ENCODE measurements around the gene SPATA6. TPM values are rescaled to one million over a fixed set of nuclear protein-coding genes. Genes with fewer than 3 reads are reported as not detected.
A peak's percentile ranks its signal among the peaks of the same experiment; 100 is the strongest.
"Not testable (repeated sequence)": the region's sequence is repeated elsewhere in the genome, so short reads cannot be mapped to it uniquely, and the experiment has no call there.

SPATA6 gene
- total RNA-seq, 4 donors from 2014 or later, result 8.1 to 13.1 (median 11.5) TPM

- 92 to 96% methylated on average over 2 of the region's 2 CpGs for WGBS, 2 donors
- intact Hi-C loops (cut with DNase I; ENCODE audit: low total_unique reads), result no loop called here
- TF ChIP-seq POLR2A (IDR thresholded peaks at IDR 0.05) (no peak), CTCF (IDR thresholded peaks at IDR 0.05) (no peak)
- DNase-seq (ENCODE audit: low spot score in 2 of 2), result no peak
- H3K4me3 ChIP-seq (ENCODE audit: low read depth, poor library complexity, severe bottlenecking), result no peak overlapping the region
These were observed 139.9 kb downstream of the SPATA6 start for GRCh38 chr1:48332115-48332514.

GRCh38 chr1:48329905-48330304 is 142.1 kb downstream of the SPATA6 start:
- WGBS, 2 donors, result 100% methylated on average over 2 of the region's 2 CpGs
- H3K4me3 ChIP-seq (ENCODE audit: low read depth, poor library complexity, severe bottlenecking), result no peak overlapping the region
- intact Hi-C loops (cut with DNase I; ENCODE audit: low total_unique reads), result no loop called here
- TF ChIP-seq POLR2A (IDR thresholded peaks at IDR 0.05) (no peak), CTCF (IDR thresholded peaks at IDR 0.05) (no peak)
- peak in 1 of 2 donors; percentile 67 for DNase-seq (ENCODE audit: low spot score in 2 of 2)

- TF ChIP-seq POLR2A (IDR thresholded peaks at IDR 0.05) (no peak), CTCF (IDR thresholded peaks at IDR 0.05) (no peak)
- no peak overlapping the region for H3K4me3 ChIP-seq (ENCODE audit: low read depth, poor library complexity, severe bottlenecking)
- no peak for DNase-seq (ENCODE audit: low spot score in 2 of 2)
- 82 to 85% methylated on average over 7 of the region's 7 CpGs for WGBS, 2 donors
- intact Hi-C loops (cut with DNase I; ENCODE audit: low total_unique reads), result no loop called here
These were observed 142.5 kb downstream of the SPATA6 start for GRCh38 chr1:48329486-48329885.

GRCh38 chr1:48311829-48312228 is 160.2 kb downstream of the SPATA6 start:
- DNase-seq (ENCODE audit: low spot score in 2 of 2); H3K4me3 ChIP-seq (ENCODE audit: low read depth, poor library complexity, severe bottlenecking); intact Hi-C loops (cut with DNase I; ENCODE audit: low total_unique reads): not testable (repeated sequence)
- 89 to 96% methylated on average over 11 of the region's 11 CpGs for WGBS, 2 donors

GRCh38 chr1:48309564-48310082 is 162.4 kb downstream of the SPATA6 start:
- intact Hi-C loops (cut with DNase I; ENCODE audit: low total_unique reads), result no loop called here
- TF ChIP-seq POLR2A (IDR thresholded peaks at IDR 0.05) (no peak), CTCF (IDR thresholded peaks at IDR 0.05) (no peak)
- H3K4me3 ChIP-seq (ENCODE audit: low read depth, poor library complexity, severe bottlenecking), result no peak overlapping the region
- WGBS, 2 donors, result 98% methylated on average over 2 of the region's 2 CpGs
- DNase-seq (ENCODE audit: low spot score in 2 of 2), result no peak

GRCh38 chr1:48302652-48303051 is 169.4 kb downstream of the SPATA6 start:
- H3K4me3 ChIP-seq (ENCODE audit: low read depth, poor library complexity, severe bottlenecking), result no peak overlapping the region
- intact Hi-C loops (cut with DNase I; ENCODE audit: low total_unique reads), result no loop called here
- DNase-seq (ENCODE audit: low spot score in 2 of 2), result no peak
- TF ChIP-seq POLR2A (IDR thresholded peaks at IDR 0.05) (no peak), CTCF (IDR thresholded peaks at IDR 0.05) (no peak)
